Osteoblast (primary cell): ENCODE measurements around the gene DNAH6. TPM values are rescaled to one million over a fixed set of nuclear protein-coding genes. Genes with fewer than 3 reads are reported as not detected.

ENCODE experiments used
- DNase-seq: peaks from one replicate; pipeline ENCODE4 v3.0.0; 2011; ENCODE audit warnings: low spot score, mixed read lengths; ENCODE audit not compliant: insufficient read length; ENCODE audit errors: missing footprints
- H2AFZ ChIP-seq: 2 replicates; pipeline ENCODE4 v1.6.0; 2011; ENCODE audit warnings: mild to moderate bottlenecking, low read length
- H3K27ac ChIP-seq: 2 replicates; pipeline ENCODE4 v1.5.1; 2011; ENCODE audit warnings: mild to moderate bottlenecking, low read depth, low read length, moderate library complexity
- H3K27me3 ChIP-seq: 2 replicates; pipeline ENCODE4 v1.6.0; 2012; ENCODE audit warnings: mild to moderate bottlenecking, control low read depth, inconsistent platforms, low read length, moderate library complexity; ENCODE audit not compliant: insufficient read depth
- H3K36me3 ChIP-seq: 2 replicates; pipeline ENCODE4 v1.5.1; 2011; ENCODE audit warnings: mild to moderate bottlenecking, low read length, control low read depth, moderate library complexity; ENCODE audit not compliant: insufficient read depth
- H3K4me1 ChIP-seq: 2 replicates; pipeline ENCODE4 v1.5.1; 2011; ENCODE audit warnings: mild to moderate bottlenecking, low read length, control low read depth, moderate library complexity; ENCODE audit not compliant: insufficient read depth
- H3K4me2 ChIP-seq: 2 replicates; pipeline ENCODE4 v1.6.0; 2011; ENCODE audit warnings: mild to moderate bottlenecking, low read length; ENCODE audit not compliant: insufficient read depth
- H3K4me3 ChIP-seq: fragments of 200-600 bp; sonication (generic); 3 replicates; pipeline ENCODE4 v1.5.1; 2012; ENCODE audit warnings: mild to moderate bottlenecking, low read length, inconsistent platforms; ENCODE audit not compliant: insufficient read depth
- H3K79me2 ChIP-seq: 2 replicates; pipeline ENCODE4 v1.6.0; 2012; ENCODE audit warnings: mild to moderate bottlenecking, low read length, control low read depth, inconsistent platforms; ENCODE audit not compliant: insufficient read depth
- H3K9me3 ChIP-seq: 2 replicates; pipeline ENCODE4 v1.5.1; 2011; ENCODE audit warnings: low read depth, low read length, control low read depth
- H4K20me1 ChIP-seq: 2 replicates; pipeline ENCODE4 v1.6.0; 2012; ENCODE audit warnings: mild to moderate bottlenecking, low read length, control low read depth; ENCODE audit not compliant: insufficient read depth
- CTCF ChIP-seq: IDR thresholded peaks from 2 replicates; pipeline ENCODE4 v1.5.1; 2011; ENCODE audit warnings: mild to moderate bottlenecking, low read depth, low read length, moderate library complexity; ENCODE audit errors: extremely low read depth
- total RNA-seq: library from RNA; depleted of rRNA; stranded (reverse); fragments of >200 nt; gene quantifications from 2 replicates; pipeline ENCODE4 v1.2.3, GENCODE V29; 2012

Gene DNAH6
- total RNA-seq, 1 donor = 0.36 TPM

GRCh38 chr2:84491256-84491655 lies 25.0 kb upstream of the DNAH6 start:
- TF ChIP-seq CTCF = no peak
- peaks cover 11% of the 10 kb centered on the region for H3K4me1 ChIP-seq
- H3K27ac ChIP-seq = no peak overlapping the region
- H3K79me2 ChIP-seq = no peaks in the 10 kb centered on the region
- no peaks in the 10 kb centered on the region for H3K9me3 ChIP-seq
- no peaks in the 10 kb centered on the region for H4K20me1 ChIP-seq
- DNase-seq = no peak
- no peaks in the 10 kb centered on the region for H3K27me3 ChIP-seq
- H2AFZ ChIP-seq = no peak overlapping the region
- H3K4me3 ChIP-seq = no peak overlapping the region
- no peak overlapping the region for H3K4me2 ChIP-seq
- no peaks in the 10 kb centered on the region for H3K36me3 ChIP-seq

DNA sequence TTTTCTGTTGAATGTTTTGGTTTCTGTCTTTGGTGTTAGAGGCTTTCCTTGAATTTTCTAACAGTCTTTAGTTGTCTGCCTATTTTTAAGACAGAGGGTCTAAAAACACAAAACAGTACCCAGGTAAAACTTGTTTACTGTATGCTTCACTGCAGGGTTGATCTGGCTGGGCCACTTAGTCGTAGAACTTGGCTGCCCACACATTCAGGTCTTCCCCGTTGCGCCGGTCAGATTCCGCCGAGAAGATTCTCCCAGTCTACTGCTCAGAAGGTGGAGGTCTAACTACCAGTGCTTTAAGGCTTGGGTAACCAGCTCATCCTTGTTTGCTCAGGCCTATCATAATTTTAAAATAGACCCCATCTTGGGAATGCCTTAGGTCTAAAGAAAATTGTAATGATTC lies 24.6 kb upstream of the DNAH6 start:
- DNase-seq = no peak
- Histone ChIP-seq H4K20me1 (no peaks in the 10 kb centered on the region), H3K4me3 (no peak overlapping the region), H3K4me1 (peaks cover 10% of the 10 kb centered on the region), H3K9me3 (no peaks in the 10 kb centered on the region), H3K27ac (no peak overlapping the region), H3K27me3 (no peaks in the 10 kb centered on the region), H3K79me2 (no peaks in the 10 kb centered on the region), H3K36me3 (no peaks in the 10 kb centered on the region), H3K4me2 (no peak overlapping the region), H2AFZ (no peak overlapping the region)
- no peak for TF ChIP-seq CTCF

DNA sequence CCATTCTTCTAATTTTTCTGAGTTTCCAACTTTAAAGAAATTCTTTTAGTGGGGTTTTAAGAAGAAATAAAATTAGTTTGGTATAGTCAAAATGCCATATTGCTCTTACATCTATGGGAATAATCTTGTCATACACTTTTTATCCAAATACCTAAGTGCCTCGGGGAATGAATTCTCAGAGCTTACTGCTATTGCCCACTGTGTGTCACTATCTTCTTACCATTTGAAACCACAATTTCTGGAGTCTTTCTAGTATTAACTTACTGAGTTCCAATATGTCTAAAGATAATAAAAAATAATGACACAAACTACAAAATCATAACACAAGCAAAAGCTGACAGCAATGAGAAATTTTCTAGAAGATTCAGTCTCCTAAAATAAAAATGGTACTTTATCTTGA lies 23.7 kb upstream of the DNAH6 start:
- Histone ChIP-seq H3K4me3 (no peak overlapping the region), H3K36me3 (no peaks in the 10 kb centered on the region), H3K27ac (no peak overlapping the region), H2AFZ (no peak overlapping the region), H3K4me1 (peaks cover 9% of the 10 kb centered on the region), H3K79me2 (no peaks in the 10 kb centered on the region), H3K4me2 (no peak overlapping the region), H4K20me1 (no peaks in the 10 kb centered on the region), H3K9me3 (no peaks in the 10 kb centered on the region), H3K27me3 (no peaks in the 10 kb centered on the region)
- no peak for DNase-seq
- TF ChIP-seq CTCF = peak; percentile 33

DNA sequence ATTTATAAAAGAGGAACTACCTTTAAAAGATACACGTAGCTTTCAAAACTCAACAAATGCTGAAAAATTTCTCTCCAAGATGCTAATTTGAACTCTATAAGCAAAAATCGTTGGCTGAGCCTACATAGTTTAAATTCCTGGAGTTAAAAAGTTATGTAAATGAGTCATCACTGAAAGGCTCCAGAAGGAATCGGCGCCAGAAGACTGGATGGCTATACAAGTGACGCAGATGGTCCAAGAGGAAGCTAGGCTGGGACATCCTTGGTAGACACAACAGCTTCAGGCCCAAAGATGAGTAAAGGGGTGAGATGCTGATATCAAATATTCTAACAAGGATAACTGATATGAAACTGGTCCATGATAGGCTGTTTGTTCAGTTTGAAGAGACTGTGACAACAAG lies 22.8 kb upstream of the DNAH6 start:
- peak overlapping the region; percentile 36 for H2AFZ ChIP-seq

More for the DNA sequence above, 22.8 kb upstream of the DNAH6 start:
- peaks cover 9% of the 10 kb centered on the region for H3K4me1 ChIP-seq
- H3K27me3 ChIP-seq = no peaks in the 10 kb centered on the region
- no peak for TF ChIP-seq CTCF
- H3K4me2 ChIP-seq = peak overlapping the region; percentile 37
- H3K36me3 ChIP-seq = no peaks in the 10 kb centered on the region
- H3K4me3 ChIP-seq = no peak overlapping the region
- no peaks in the 10 kb centered on the region for H3K9me3 ChIP-seq
- H3K79me2 ChIP-seq = no peaks in the 10 kb centered on the region
- peak; percentile 57 for DNase-seq
- H3K27ac ChIP-seq = peak overlapping the region; percentile 76
- no peaks in the 10 kb centered on the region for H4K20me1 ChIP-seq
